GM23248 (cell line): Measurements from ENCODE around the gene TIAM2.

Experiments
- EZH2 ChIP-seq: fragments of 200-600 bp; sonication (generic); IDR thresholded peaks from 2 replicates; pipeline ENCODE4 v1.6.1; 2018; ENCODE audit warnings: antibody characterized with exemption, mild to moderate bottlenecking; ENCODE audit not compliant: insufficient read depth, poor library complexity, severe bottlenecking
- EZH2phosphoT487 ChIP-seq: fragments of 200-600 bp; sonication (generic); IDR thresholded peaks from 2 replicates; pipeline ENCODE4 v1.6.1; 2018; ENCODE audit warnings: antibody characterized with exemption, moderate library complexity, mild to moderate bottlenecking, low read depth; ENCODE audit not compliant: insufficient read depth

DNA sequence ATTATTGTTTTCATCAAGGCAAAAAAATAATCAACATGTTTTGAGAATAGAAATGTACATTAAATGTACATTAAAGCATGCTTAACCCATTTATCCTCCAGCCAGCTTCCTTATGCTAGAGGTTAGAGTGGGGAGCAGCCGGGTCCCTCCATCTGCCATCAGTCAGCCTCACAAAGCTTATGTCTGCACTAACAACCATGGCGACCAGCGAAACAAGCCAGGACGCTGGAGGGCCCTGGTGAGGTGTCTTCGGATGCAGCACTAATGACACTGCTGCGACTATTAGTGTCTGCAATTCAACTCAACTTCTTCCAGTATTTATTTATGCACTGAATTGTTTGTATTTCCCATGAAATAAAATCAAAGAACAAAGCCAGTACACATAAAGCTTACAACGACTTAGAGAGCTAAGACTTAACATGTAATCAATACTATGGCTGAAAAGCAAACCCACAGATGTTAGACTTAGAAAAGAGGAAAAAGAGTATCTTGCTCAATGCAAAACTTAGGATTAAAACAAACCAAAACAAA, 275.5 kb downstream of the TIAM2 start:
- TF ChIP-seq EZH2 (no peak), EZH2phosphoT487 (no peak)
